HG03139 (cell line): ENCODE measurements around the gene SULT1A4.
"Not testable (repeated sequence)": the region's sequence is repeated elsewhere in the genome, so short reads cannot be mapped to it uniquely, and the experiment has no call there.

Source experiments
- ATAC-seq: cut with Tn5 transposase; IDR thresholded peaks from one replicate; pipeline ENCODE4 v1.9.1; 2021; ENCODE audit not compliant: unreplicated experiment

Gene SULT1A4

DNA sequence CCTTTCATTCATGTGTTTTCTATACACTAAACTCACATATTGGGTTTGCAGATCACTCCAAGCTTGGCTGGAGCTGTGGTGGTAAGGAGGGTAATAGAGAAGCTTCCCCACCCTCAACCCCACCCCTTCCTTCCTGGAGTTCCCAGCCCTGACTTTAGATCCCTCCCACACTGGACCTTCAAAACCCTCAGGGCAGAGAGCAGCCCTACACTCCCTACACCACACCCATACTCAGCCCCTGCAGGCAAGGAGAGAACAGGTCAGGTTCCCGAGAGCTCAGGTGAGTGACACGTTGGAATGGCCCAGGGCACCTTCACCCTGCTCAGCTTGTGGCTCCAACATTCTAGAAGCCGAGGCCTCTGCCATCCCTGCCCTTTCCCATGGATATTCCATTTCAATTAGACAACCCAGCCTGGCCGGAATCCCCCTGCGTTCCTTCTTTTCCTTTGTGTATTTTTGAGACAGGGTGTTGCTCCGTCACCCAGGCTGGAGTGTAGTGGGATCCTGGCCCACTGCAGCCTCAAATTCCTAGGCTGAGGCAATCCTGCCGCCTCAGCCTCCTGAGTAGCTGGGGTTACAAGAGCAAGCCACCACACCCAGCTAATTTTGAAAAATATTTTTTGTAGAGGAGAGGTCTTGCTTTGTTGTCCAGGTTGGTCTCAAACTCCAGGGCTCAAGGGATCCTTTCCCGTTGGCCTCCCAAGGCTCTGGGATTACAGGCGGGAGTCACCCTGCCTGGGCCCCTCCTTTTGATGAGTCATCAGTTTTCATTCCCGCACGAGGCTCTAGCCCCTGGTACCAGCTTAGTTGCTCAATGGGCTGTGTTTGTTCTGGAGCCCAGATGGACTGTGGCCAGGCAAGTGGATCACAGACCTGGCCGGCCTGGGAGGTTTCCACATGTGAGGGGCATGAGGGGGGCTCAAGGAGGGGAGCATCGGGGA is at the start of gene SULT1A4:
TSS of gene SULT1A4 (plus strand) at position 208 of the 941 bp plus-strand sequence. CDS start 1,473 bp downstream, outside the sequence.
- not testable (repeated sequence) for ATAC-seq

GRCh38 chr16:29423587-29423986 is 36.1 kb upstream of the SULT1A4 start:
- not testable (repeated sequence) for ATAC-seq

DNA sequence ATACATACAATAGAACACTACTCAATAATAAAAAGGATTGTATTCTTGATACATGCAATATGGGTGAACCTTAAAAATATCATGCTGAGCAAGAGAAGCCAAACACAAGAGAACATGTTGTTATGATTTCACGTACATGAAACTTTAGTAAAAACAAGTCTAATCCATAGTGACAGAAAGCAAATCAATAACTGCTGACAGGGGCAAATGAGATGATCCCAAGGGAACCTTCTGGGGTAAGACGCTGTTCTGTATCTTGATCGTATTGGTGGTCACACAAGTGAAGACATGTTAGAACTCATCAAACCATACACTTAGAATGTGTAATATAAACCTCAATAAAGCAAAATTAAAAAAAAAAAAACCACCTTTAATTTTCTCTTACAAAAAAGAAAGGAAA is 34.3 kb upstream of the SULT1A4 start:
- not testable (repeated sequence) for ATAC-seq

DNA sequence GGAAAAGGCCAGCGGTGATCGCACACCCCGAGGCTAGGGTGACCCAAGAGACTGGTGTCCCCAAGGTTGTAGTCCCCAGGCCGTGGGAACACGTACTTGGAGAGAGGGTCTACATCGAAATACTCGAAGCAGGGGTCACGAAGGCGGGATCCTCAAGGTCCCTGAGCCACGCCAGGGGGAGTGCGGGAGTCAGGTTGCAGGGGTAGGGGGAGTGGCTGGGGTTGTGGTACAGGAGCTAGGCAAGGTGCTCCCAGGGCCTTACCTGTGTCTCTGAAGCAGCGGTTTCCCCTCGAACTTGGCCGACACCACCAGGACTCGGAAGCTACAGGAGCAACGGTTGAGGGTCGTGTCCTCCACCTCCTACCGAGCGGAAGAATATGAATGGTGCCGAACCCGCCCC is 6.0 kb upstream of the SULT1A4 start:
- ATAC-seq: peak; percentile 1

- peak; percentile 82 for ATAC-seq
These were observed 5.4 kb upstream of the SULT1A4 start, which contains the start of the genes BOLA2 and SLX1B for GRCh38 chr16:29454269-29454668. TSS of gene BOLA2 (minus strand) at chr16:29454351. CDS start at chr16:29454253, 98 bp downstream. TSS of gene SLX1B (plus strand) at chr16:29454533.

- peak; percentile 53 for ATAC-seq
These were observed 4.9 kb upstream of the SULT1A4 start for GRCh38 chr16:29454828-29455227.

DNA sequence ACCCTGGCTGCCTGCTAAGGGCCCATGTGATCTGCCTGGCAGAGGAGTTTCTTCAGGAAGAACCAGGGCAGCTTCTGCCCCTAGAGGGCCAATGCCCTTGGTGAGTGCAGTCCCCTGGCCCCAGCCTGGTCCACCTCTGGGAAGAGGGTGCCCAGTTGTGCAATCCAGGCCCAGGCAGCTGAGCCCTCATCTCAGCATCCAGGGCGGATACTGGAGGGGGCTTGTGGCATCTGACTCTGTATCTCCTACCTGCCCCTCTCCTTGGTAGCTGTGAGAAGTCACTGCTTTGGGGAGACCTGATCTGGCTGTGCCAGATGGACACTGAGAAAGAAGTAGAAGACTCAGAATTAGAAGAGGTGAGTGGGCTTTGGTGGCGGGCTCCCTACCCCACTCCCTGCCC is 2.1 kb upstream of the SULT1A4 start:
- ATAC-seq: not testable (repeated sequence)

- not testable (repeated sequence) for ATAC-seq
These were observed 926 bp downstream of the SULT1A4 start for GRCh38 chr16:29460647-29461030.

- ATAC-seq: not testable (repeated sequence)
These were observed 6.5 kb downstream of the SULT1A4 start for GRCh38 chr16:29465985-29466824.

DNA sequence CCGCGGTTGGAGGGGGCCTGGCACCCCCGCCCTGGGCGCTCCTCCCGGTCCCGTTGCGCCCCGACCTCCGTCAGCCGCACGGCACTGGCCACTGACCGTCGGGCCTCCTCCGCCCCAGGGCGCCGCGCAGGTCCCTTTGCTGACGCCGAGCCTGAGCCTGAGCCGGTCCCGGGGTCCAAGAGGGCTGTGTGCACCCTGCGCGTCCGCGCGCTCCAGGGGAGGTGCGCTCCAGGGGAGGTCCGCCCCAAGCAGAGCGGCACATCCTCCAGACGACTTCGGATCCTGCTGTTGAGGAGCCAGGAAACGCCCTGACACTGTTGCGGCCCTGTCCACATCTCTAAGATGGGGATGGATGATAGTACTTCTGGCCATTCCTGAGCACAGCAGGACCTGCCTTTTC is 7.2 kb downstream of the SULT1A4 start:
- ATAC-seq: not testable (repeated sequence)

- not testable (repeated sequence) for ATAC-seq
These were observed 8.1 kb downstream of the SULT1A4 start for GRCh38 chr16:29467654-29468366.

- not testable (repeated sequence) for ATAC-seq
These were observed 9.9 kb downstream of the SULT1A4 start for GRCh38 chr16:29469660-29470059.

DNA sequence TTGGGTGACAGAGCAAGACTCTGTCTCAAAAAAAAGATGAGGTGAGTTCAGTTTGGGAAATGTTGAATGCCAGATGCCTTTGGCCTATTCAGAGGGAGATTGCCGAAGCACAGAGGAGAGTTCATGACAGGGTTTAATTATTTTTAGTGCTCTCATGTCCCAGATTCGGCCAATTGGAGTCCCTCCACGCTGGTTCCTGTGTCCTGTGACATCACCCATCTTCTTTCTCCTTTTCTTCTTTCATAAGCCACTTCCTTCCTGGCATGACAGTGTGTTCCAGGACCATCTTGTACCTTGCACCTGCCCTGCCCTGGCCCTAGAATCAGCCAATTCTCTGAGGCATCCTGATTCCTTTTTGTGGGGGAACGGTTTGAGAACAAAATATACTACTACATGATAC is 12.4 kb downstream of the SULT1A4 start:
- not testable (repeated sequence) for ATAC-seq

GRCh38 chr16:29482276-29482675 is 22.6 kb downstream of the SULT1A4 start:
- ATAC-seq: not testable (repeated sequence)

- not testable (repeated sequence) for ATAC-seq
These were observed 46.6 kb downstream of the SULT1A4 start, which contains the start of gene NPIPB12 for GRCh38 chr16:29506308-29506707. TSS of gene NPIPB12 (minus strand) at chr16:29506408.
